Liver (tissue), 9 donors: Measurements from ENCODE around the gene ZNF331. TPM values are rescaled to one million over a fixed set of nuclear protein-coding genes. Genes with fewer than 3 reads are reported as not detected.
A peak's percentile ranks its signal among the peaks of the same experiment; 100 is the strongest.

Experiments used
- DNase-seq: peaks from one replicate; pipeline ENCODE4 v3.0.0-alpha.2; 2017; ENCODE audit warnings: low spot score
- H3K27ac ChIP-seq, 2 donors: one replicate each; pipeline ENCODE4 v1.7.0; 2013; ENCODE audit warnings: inconsistent platforms in 2 of 2, low read length in 2 of 2, control low read depth in 1 of 2, low read depth in 1 of 2, mild to moderate bottlenecking in 1 of 2
- H3K27me3 ChIP-seq, 4 donors: one replicate each; pipeline versions ENCODE4 v1.6.1 to v1.7.0; 2013; ENCODE audit warnings: low read length in 3 of 4, inconsistent platforms in 1 of 4, mild to moderate bottlenecking in 1 of 4, moderate library complexity in 1 of 4; ENCODE audit not compliant: control insufficient read depth in 4 of 4, insufficient read depth in 4 of 4
- H3K36me3 ChIP-seq, 4 donors: one replicate each; pipeline versions ENCODE4 v1.6.1 to v1.7.0; 2013; ENCODE audit warnings: low read length in 3 of 4, mild to moderate bottlenecking in 3 of 4, low read depth in 1 of 4, moderate library complexity in 1 of 4; ENCODE audit not compliant: control insufficient read depth in 4 of 4, insufficient read depth in 3 of 4
- H3K4me1 ChIP-seq, 4 donors: one replicate each; pipeline versions ENCODE4 v1.6.1 to v1.7.0; 2013; ENCODE audit warnings: low read length in 3 of 4, mild to moderate bottlenecking in 3 of 4, moderate library complexity in 1 of 4; ENCODE audit not compliant: control insufficient read depth in 4 of 4, insufficient read depth in 4 of 4
- H3K4me3 ChIP-seq, 3 donors: one replicate each; pipeline versions ENCODE4 v1.6.1 to v1.7.0; 2013; ENCODE audit warnings: low read length in 3 of 3, control low read depth in 1 of 3, low read depth in 1 of 3, mild to moderate bottlenecking in 1 of 3
- H3K9ac ChIP-seq, 2 donors: one replicate each; pipeline ENCODE4 v1.7.0; 2013; ENCODE audit warnings: low read length in 2 of 2, mild to moderate bottlenecking in 2 of 2, moderate library complexity in 2 of 2, control low read depth in 1 of 2, low read depth in 1 of 2
- H3K9me3 ChIP-seq, 4 donors: one replicate each; pipeline versions ENCODE4 v1.6.1 to v1.7.0; 2013; ENCODE audit warnings: low read length in 3 of 4; ENCODE audit not compliant: control insufficient read depth in 4 of 4
- ATF3 ChIP-seq: IDR thresholded peaks from 2 replicates; pipeline ENCODE4 v1.6.1; 2016; ENCODE audit warnings: antibody characterized with exemption
- CTCF ChIP-seq: fragments of 150-350 bp; IDR thresholded peaks from 2 replicates; pipeline ENCODE4 v1.5.1; 2017; ENCODE audit warnings: improper control_type of control experiment, low read depth, low read length; ENCODE audit not compliant: missing input control
- EGR1 ChIP-seq, 2 donors: IDR thresholded peaks; 2 replicates each; pipeline ENCODE4 v1.6.1; 2016 to 2018; ENCODE audit warnings: antibody characterized with exemption in 2 of 2, low read depth in 2 of 2
- FOXA1 ChIP-seq: IDR thresholded peaks from 2 replicates; pipeline ENCODE4 v1.6.1; 2016; ENCODE audit warnings: antibody characterized with exemption
- FOXA2 ChIP-seq: IDR thresholded peaks from 2 replicates; pipeline ENCODE4 v1.6.1; 2016; ENCODE audit warnings: antibody characterized with exemption
- GABPA ChIP-seq, 2 donors: IDR thresholded peaks in 1 of 2; conservative IDR thresholded peaks in 1 of 2; 2 replicates each; pipeline ENCODE4 v1.6.1; 2016; ENCODE audit warnings: antibody characterized with exemption in 2 of 2, mild to moderate bottlenecking in 1 of 2, moderate library complexity in 1 of 2
- HNF4A ChIP-seq, 2 donors: conservative IDR thresholded peaks; 2 replicates each; pipeline ENCODE4 v1.6.1; 2016; ENCODE audit warnings: antibody characterized with exemption in 2 of 2, mild to moderate bottlenecking in 2 of 2
- HNF4G ChIP-seq: IDR thresholded peaks from 2 replicates; pipeline ENCODE4 v1.6.1; 2016; ENCODE audit warnings: antibody characterized with exemption
- JUND ChIP-seq, 2 donors: IDR thresholded peaks; 2 replicates each; pipeline ENCODE4 v1.6.1; 2016; ENCODE audit warnings: antibody characterized with exemption in 2 of 2
- NR2F2 ChIP-seq: IDR thresholded peaks from 2 replicates; pipeline ENCODE4 v1.6.1; 2016; ENCODE audit warnings: antibody characterized with exemption
- RAD21 ChIP-seq, 2 donors: IDR thresholded peaks; 2 replicates each; pipeline ENCODE4 v1.6.1; 2016; ENCODE audit warnings: antibody characterized with exemption in 2 of 2, mild to moderate bottlenecking in 2 of 2
- REST ChIP-seq: IDR thresholded peaks from 2 replicates; pipeline ENCODE4 v1.6.1; 2016; ENCODE audit warnings: antibody characterized with exemption, mild to moderate bottlenecking
- RXRA ChIP-seq, 2 donors: IDR thresholded peaks; 2 replicates each; pipeline ENCODE4 v1.6.1; 2017 to 2018; ENCODE audit warnings: antibody characterized with exemption in 2 of 2, mild to moderate bottlenecking in 1 of 2
- SP1 ChIP-seq: IDR thresholded peaks from 2 replicates; pipeline ENCODE4 v1.6.1; 2018; ENCODE audit warnings: antibody characterized with exemption, mild to moderate bottlenecking
- TAF1 ChIP-seq: conservative IDR thresholded peaks from 2 replicates; pipeline ENCODE4 v1.6.1; 2016; ENCODE audit warnings: antibody characterized with exemption, mild to moderate bottlenecking
- YY1 ChIP-seq: IDR thresholded peaks from 2 replicates; pipeline ENCODE4 v1.6.1; 2016; ENCODE audit warnings: antibody characterized with exemption, mild to moderate bottlenecking
- ZBTB33 ChIP-seq: IDR thresholded peaks from 2 replicates; pipeline ENCODE4 v1.6.1; 2016; ENCODE audit warnings: antibody characterized with exemption
- WGBS: extraction: QIAGEN DNeasy Blood & Tissue Kit; methylation state at CpG from one replicate; pipeline ENCODE4 v1.1.7; 2013; 5-methylcytosine and 5-hydroxymethylcytosine counted together
- polyA plus RNA-seq, 2 donors: library from polyadenylated mRNA; stranded (reverse) in 1 of 2; unstranded in 1 of 2; fragments of 200-250 nt in 1 of 2; fragments of >200 nt in 1 of 2; fragmentation: Nextera tagmentation in 1 of 2; extraction: Ambion mirVana in 1 of 2; gene quantifications; one replicate each; pipeline versions ENCODE4 v1.2.1 to v1.2.3, GENCODE V29; 2013 to 2015
- total RNA-seq, 2 donors: library from RNA; depleted of rRNA; stranded (reverse); fragments of >200 nt; gene quantifications; one replicate each; pipeline ENCODE4 v1.2.3, GENCODE V29; 2014
- donor health status: healthy.
- donor health status: healthy.
- donor health status: healthy.
- donor health status: healthy.
- donor health status: healthy.

The ZNF331 gene
- total and polyA plus RNA-seq, 4 donors = 2.8 to 9.7 (median 5.7) TPM

DNA sequence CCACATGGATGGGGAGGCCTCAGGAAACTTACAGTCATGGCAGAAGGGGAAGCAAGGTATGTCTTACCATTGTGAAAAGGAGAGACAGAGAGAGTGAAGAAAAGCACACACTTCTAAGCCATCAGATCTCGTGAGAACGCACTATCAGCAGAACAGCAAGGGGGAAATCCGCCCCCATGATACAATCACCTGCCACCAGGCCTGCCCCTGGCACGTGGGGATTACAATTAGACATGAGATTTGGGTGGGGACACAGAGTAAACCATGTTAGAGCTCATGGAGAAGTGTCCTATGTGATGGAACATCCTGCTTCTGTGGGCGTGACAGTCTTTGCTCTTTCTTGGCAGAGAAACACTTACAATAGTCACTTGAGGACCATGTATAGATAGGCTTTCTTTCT lies 28.1 kb upstream of the ZNF331 start:
- TF ChIP-seq REST (no peak), CTCF (no peak), SP1 (no peak), TAF1 (no peak), RXRA (IDR thresholded peaks at IDR 0.05) (no peak), FOXA1 (no peak), FOXA2 (no peak), HNF4G (no peak), ZBTB33 (no peak), RAD21 (IDR thresholded peaks at IDR 0.05) (no peak)
- H3K27ac ChIP-seq = no peak overlapping the region
- H3K4me1 ChIP-seq = no peaks in the 10 kb centered on the region
- no peak for DNase-seq
- H3K9ac ChIP-seq = no peak overlapping the region
- WGBS = 68% methylated on average over 5 of the region's 5 CpGs
- peaks cover 0 to 5% (median 0%) of the 10 kb centered on the region in 4 donors for H3K27me3 ChIP-seq
- H3K36me3 ChIP-seq = no peaks in the 10 kb centered on the region
- H3K4me3 ChIP-seq = peak overlapping the region in 1 of 3 donors; percentile 23
- H3K9me3 ChIP-seq = peaks cover 3 to 21% (median 12%) of the 10 kb centered on the region in 4 donors

GRCh38 chr19:53511357-53511756 lies 26.6 kb upstream of the ZNF331 start:
- DNase-seq = no peak
- H3K9me3 ChIP-seq = peaks cover 3 to 21% (median 13%) of the 10 kb centered on the region in 4 donors
- no peaks in the 10 kb centered on the region for H3K36me3 ChIP-seq
- H3K4me1 ChIP-seq = no peaks in the 10 kb centered on the region
- no peak overlapping the region for H3K4me3 ChIP-seq
- 97% methylated on average over 2 of the region's 2 CpGs for WGBS
- peaks cover 0 to 5% (median 0%) of the 10 kb centered on the region in 4 donors for H3K27me3 ChIP-seq
- H3K9ac ChIP-seq = no peak overlapping the region
- no peak for TF ChIP-seq YY1
- TF ChIP-seq FOXA1 = no peak
- no peak for TF ChIP-seq FOXA2
- TF ChIP-seq CTCF = no peak
- TF ChIP-seq HNF4A (conservative IDR thresholded peaks at IDR 0.05) = no peak
- no peak for TF ChIP-seq HNF4G
- no peak for TF ChIP-seq EGR1 (IDR thresholded peaks at IDR 0.05; ENCODE audit: low read depth in 2 of 2)
- TF ChIP-seq SP1 = no peak
- no peak for TF ChIP-seq ZBTB33
- no peak for TF ChIP-seq TAF1
- TF ChIP-seq RAD21 (IDR thresholded peaks at IDR 0.05) = no peak
- no peak for TF ChIP-seq NR2F2
- no peak for TF ChIP-seq JUND (IDR thresholded peaks at IDR 0.05)
- no peak for TF ChIP-seq ATF3
- no peak for TF ChIP-seq GABPA (IDR thresholded peaks at IDR 0.05 in 1 of 2, conservative IDR thresholded peaks at IDR 0.05 in 1 of 2)
- no peak for TF ChIP-seq RXRA (IDR thresholded peaks at IDR 0.05)
- no peak overlapping the region for H3K27ac ChIP-seq
